HL-60/S4 treated with phorbol 12-myristate 13-acetate at 8.2 ng/mL for 4 days and 3 days (cell line): Measurements from ENCODE around the gene TRIM24.
"Not testable (repeated sequence)": the region's sequence is repeated elsewhere in the genome, so short reads cannot be mapped to it uniquely, and the experiment has no call there.

Experiments
- in situ Hi-C: fragments of 300-500 bp; cut with MboI; formaldehyde crosslinking; loops from 2 replicates; pipeline ENCODE4 v1.15.0; 2022; ENCODE audit warnings: low sequenced_read_pairs

The TRIM24 gene

DNA sequence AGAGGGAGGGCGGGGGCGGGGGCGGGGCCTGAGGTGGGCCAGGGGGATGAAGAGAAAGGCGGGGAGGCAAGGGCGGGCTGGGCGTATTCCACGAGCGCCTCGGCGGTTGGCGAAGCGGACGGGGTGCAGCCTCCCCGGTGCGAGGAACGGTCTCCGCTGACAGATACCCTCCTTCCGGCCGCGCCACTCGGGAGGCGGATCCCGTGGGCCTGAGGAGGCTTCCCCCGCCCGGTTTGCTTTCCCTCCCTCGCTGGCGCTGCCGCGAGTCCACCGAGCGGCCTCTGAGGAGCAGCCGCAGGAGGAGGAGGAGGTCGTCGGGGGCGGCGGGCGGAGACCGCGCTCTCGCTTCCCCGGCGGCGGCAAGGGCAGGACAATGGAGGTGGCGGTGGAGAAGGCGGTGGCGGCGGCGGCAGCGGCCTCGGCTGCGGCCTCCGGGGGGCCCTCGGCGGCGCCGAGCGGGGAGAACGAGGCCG, at the start of gene TRIM24:
TRIM24 (plus strand) TSS at position 84 of the 473 bp plus-strand sequence; CDS start at position 374, 290 bp downstream.
- in situ Hi-C loops = no loop called here

DNA sequence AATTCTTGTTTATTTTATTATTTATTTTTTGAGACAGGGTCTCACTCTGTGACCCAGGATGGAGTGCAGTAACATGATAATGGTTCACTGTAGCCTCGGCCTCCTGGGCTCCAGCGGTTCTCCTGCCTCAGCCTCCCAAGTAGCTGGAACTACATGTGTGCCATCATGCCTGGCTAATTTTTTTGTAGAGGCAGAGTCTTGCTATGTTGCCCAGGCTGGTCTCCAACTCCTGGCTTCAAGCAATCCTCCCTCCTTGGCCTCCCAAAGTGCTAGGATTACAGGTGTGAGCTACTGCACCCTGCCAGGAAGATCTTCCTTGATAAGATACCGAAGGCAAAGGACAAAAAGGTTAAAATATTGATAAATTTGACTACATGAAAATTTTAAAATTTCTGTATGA, 48.0 kb upstream of the TRIM24 start:
- in situ Hi-C loops = not testable (repeated sequence)

DNA sequence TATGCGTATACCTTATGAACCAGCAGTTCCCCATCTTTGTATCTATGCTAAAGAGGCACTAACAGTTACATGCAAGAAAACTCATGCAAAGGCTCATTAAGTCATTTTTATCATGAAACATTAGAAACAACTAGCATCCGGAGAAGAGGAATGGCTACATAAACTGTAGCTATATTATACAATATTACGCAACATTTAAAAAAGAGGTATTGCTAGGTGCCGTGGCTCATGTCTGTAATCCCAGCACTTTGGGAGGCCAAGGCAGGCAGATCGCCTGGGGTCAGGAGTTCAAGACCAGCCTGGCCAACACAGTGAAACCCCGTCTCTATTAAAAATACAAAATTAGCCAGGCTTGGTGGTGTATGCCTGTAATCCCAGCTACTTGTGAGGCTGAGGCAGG, 47.1 kb upstream of the TRIM24 start:
- in situ Hi-C loops = not testable (repeated sequence)

- in situ Hi-C loops = no loop called here
Measured at GRCh38 chr7:138417078-138417700, 42.9 kb upstream of the TRIM24 start.

GRCh38 chr7:138417764-138418163, 42.3 kb upstream of the TRIM24 start:
- in situ Hi-C loops = no loop called here

DNA sequence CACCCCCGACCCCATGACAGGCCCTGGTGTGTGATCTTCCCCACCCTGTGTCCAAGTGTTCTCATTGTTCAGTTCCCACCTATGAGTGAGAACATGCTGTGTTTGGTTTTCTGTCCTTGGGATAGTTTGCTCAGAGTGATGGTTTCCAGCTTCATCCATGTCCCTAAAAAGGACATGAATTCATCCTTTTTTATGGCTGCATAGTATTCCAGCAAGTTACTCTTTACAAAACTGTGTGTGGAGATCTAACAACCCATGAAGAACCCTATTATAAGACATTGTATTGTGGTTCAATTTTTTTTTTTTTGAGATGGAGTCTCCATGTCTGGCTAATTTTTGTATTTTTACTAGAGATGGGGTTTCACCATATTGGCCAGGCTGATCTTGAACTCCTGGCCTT, 41.7 kb upstream of the TRIM24 start:
- in situ Hi-C loops = not testable (repeated sequence)

DNA sequence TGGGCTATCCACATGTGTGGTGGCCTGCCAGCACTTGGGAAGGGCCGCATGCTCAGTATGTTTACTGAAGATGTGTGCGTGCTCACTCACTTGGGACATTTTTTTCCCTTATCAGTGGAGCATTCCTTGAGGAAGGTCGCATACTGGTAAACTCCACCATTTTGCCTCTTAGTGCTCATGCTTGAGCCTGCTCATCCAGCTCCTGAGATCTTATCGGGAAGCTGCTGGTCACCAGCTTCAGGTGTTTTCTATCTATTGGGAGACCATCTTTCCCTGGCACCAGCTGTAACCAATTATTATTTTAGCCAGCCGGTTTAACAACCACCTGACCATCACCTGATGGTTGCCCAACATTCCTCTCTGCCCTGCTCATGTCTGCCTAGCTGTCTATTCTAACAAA, 35.0 kb upstream of the TRIM24 start:
- in situ Hi-C loops = no loop called here

GRCh38 chr7:138429577-138430250, 30.3 kb upstream of the TRIM24 start:
- in situ Hi-C loops = no loop called here

DNA sequence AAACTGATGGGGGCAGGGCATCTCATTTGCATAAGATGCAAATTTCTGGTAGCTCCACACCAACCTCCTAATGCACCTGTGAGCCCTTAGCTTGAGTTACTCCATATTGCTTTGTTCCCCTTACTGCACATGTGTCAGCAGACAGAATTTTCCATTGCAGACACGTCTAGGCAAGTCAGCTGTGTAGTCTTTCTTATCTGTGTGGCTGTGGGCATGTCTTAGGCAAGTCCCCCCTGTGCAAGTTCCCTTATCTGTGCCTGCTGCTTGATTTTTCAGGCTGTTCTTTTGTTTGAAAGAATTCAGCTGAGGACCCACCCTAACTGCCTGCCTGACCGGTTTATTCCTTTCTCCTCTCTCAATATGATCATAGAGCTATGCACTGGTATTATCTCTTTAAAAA, 28.5 kb upstream of the TRIM24 start:
- in situ Hi-C loops = no loop called here

DNA sequence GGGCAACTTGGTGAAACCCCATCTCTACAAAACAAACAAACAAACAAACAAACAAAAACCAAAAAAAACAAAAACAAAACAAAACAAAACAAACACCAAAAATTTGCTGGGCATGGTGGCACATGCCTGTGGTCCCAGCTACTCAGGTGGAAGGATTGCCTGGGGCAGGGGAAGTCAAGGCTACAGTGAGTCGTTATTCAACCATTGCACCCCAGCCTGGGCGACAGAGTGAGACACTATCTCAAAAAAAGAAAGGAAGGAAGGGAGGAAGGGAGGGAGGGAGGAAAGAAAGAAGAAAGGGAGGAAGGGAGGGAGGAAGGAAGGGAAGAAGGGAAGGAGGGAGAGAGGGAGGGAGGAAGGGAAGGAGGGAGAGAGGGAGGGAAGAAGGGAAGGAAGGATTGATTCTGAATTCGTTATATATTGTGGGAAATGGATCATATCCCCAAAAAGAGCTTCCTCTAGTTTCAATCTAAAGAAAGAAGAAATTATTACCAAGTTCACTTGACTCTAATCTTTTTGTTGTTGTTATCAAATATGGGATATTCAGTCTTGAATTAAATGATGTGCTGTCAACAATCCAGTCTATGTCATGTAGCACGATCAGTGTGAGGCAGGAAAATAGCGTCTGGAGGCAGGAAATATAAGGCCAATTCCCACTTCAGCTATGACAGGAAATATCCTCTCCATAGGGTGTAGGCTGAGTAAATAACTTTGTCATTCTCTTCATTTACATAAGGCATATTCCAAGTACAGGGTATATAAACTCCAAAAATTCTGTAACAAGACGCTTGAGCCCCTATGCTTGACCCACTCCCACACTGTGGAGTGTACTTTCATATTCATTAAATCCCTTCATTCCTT, 26.2 kb upstream of the TRIM24 start:
- in situ Hi-C loops = no loop called here

- in situ Hi-C loops = no loop called here
Measured at GRCh38 chr7:138434597-138435019, 25.5 kb upstream of the TRIM24 start.

DNA sequence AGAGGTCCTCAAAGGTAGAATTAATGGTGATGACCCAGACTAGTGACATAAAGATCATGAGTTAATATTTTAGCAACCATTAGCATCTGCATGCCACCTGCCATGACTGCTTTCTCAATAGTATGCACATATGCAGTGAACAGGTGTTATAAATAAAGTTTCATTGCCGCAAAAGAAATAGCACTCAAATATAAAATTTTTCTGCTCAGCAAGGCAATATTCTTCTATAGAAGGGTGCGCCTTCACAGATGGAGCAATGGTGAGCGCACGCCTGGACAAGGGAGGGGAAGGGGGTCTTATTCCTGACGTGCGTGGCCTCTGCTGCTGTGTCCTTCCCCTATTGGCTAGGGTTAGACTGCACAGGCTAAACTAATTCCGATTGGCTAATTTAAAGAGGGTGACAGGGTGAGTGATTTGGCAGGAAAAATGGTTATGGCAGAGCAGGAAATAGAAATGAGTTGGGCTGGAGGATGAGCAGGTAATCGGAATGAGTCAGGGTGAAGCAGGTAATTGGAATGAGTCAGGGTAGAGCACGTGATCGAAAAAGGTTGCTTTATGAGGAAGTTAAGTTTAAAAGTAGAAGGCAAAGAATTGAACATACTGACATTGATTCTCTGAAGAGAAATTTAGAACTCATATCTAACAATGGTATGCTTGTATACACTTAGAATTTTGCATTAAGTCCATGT, 24.7 kb upstream of the TRIM24 start:
- in situ Hi-C loops = no loop called here

GRCh38 chr7:138436388-138436787, 23.7 kb upstream of the TRIM24 start:
- in situ Hi-C loops = no loop called here

DNA sequence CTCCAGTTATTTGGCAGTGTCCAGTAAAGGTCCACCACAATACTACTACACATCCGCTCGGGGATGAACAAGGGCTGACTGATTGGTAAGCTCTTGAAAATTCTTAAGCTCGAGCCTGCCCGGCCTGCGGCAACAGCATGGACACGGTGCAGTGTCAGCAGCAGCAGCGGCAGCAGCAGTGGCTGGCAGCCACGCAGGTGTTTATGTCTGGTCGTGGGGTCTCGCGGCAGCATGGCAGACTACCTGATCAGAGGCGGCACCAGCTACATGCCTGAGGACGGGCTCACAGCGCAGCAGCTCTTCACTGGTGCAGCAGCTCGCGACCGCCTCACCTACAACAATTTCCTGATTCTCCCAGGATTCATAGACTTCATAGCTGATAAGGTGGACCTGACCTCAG, 19.6 kb upstream of the TRIM24 start:
- in situ Hi-C loops = no loop called here

DNA sequence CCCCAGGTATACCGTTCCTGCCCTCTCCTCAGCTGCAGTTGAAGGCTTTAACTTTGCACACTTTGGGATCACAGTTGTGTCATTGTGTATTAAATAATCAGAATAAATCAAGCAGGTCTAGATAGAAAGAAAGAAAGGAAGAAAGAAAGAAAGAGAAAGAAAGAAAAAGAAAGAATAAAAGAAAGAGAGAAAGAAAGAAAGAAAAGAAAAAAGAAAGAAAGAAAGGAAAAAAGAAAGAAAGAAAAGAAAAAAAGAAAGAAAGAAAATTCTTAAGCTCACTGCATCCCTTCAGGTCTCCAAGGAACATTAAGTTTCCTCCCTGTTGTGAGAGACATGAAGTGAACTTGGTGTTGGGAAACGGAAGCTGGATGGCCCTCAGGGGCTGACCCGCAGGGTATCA, 17.2 kb upstream of the TRIM24 start:
- in situ Hi-C loops = no loop called here

- in situ Hi-C loops = no loop called here
Measured at GRCh38 chr7:138449580-138449979, 10.5 kb upstream of the TRIM24 start.

DNA sequence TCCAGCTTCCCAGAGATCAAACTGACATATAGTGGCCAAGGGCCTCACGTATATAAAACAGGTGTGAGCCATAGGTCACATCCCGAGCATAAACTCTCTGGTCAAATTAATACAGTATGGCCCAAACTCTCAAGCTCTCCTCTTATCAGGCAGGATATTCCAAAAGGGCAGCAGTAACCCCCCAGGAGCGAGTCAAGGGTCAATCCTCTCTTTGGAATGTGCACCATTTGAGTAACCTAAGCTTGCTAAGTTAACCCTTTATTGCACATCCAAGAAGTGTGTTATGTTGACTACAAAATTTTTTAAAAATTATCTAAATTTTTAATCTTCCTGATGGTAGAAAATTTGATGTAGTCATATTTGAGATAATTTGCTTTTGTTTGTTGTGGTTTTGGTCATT, 4.5 kb upstream of the TRIM24 start:
- in situ Hi-C loops = no loop called here

DNA sequence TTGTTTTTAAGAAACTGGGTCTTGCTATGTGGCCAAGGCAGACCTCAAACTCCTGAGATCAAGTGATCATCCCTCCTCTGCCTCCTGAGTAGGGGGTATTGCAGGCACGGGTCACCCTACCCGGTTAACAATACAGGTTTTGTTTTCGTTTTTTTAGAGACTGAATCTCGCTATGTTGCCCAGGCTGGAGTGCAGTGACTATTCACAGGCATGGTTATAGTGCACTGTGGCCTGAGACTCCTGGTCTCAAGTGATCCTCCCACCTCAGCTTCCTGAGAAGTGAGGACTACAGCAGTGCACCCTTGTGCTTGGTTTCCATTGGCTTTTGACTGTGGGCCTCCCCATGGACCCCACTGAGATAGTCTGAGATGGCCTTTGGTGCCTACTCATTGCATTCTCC, 3.8 kb upstream of the TRIM24 start:
- in situ Hi-C loops = no loop called here

DNA sequence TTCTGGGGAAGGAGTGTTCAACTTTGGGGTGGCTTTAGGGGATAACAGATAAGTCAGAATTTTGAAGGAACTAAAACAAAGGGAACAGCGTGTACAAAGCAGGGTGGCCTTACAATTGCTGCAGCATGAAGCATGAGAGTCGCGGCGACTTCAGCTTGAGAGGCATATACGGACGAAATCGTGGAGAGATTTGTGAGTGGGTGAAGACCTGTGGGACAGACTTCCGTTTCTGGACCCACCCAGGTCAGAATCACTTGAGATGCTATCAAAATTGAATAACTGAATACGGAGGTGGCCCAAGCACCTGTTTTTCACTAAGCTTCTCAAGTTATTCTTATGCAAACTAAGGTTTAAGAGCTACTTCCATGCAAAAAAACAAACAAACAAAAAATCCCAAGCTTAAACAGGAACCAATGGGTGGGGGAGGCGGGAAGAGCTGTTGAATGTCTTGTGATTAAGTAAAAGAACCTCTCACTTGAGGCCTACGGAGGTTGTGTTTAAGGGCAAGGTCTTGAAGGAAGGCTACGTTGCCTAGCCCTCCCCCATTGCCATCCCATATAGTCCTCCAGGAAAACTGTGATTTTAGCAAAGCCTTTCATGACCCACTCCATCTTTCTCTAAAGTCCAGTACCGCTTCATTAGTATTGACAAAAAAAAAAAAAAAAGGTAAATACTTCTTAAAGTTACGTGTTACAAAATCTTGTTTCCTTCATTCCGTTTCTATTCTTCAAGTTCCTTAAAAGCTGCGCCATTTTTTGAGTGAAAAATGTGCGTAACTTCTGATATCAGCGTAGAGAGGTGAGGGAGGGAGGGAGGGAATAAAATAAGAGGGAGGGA, 1.3 kb upstream of the TRIM24 start:
- in situ Hi-C loops = no loop called here
